Astrocyte of the hippocampus (primary cell): ENCODE results near the gene TP53AIP1.

Experiments used
- DNase-seq: peaks from one replicate; pipeline ENCODE4 v3.0.0; 2011; ENCODE audit warnings: low read depth, low spot score

The TP53AIP1 gene

GRCh38 chr11:128942817-128943427 is at the start of gene TP53AIP1:
Gene TP53AIP1, minus strand, starts transcription at chr11:128942871. Its CDS starts 5,053 bp downstream, at chr11:128937818.
- no peak for DNase-seq

GRCh38 chr11:128988242-128988970 is 45.7 kb upstream of the TP53AIP1 start:
- DNase-seq, result no peak

- DNase-seq, result no peak
Measured at GRCh38 chr11:128985880-128986279, 43.2 kb upstream of the TP53AIP1 start.

DNA sequence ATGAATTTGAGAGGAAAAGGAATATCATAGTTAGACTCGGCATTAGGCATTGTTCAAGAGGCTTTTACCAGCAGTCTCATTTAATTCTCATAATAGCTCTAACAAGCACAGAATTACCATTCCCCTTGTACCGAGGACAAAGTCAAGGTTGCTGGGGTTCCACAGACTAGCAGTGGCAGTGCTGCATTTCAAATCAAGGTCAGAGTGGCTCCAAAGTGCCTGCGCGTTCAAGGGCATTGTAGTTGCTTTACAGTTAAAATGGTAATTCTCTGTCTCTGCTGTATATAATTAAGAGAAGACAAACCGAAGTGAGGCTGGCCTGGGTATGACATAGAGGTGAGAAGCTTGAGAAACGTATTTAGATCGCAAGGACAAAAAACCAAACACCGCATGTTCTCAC is 40.4 kb upstream of the TP53AIP1 start:
- DNase-seq, result no peak

DNA sequence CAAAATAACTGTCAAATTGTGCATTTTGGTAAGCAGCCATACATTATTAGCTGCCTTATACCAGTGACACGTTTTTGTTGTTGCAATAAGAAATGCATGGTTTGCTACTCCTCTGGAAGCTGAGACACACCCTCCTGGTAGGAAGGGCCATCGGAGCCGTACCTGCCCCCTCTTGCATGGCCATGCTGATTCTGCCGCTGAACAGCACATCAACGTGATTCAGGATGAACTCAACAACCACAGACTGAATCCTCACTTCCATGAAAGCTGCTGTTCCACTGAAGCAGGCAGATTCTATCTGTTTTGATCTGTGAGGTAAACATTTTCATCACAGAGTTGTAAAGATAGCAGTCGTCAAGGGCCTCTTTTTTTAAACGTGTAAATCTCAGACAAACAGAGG is 38.6 kb upstream of the TP53AIP1 start:
- no peak for DNase-seq

DNA sequence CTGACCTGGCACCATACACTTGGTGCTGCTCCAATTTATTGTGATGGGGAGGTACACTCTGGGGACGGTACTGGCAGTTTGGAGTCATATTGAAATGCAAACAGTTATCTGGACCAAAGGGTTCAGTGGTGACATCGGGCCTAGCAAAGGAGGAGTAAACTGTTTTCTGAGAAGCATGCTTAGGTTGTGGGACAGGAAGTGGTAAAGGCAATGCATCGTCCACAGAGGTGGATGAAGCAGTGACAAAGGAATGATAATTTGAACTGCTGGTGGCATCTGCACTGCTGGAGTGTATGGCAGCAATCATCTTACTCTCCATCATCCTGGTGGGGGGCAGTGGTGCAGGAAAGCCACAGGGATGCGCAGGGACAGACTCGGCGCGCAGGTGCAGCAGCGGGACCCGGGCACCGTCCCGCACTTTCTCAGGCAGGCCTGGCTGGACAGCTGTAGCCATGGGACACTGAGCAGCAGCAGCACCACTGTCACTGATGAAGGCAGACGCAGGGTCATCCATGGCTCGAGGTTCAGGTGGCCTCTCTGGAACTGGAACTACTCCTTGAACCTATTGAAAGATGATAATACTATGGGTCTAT is 28.0 kb upstream of the TP53AIP1 start:
- DNase-seq, result no peak

- DNase-seq, result no peak
Measured at GRCh38 chr11:128968916-128969315, 26.2 kb upstream of the TP53AIP1 start.

DNA sequence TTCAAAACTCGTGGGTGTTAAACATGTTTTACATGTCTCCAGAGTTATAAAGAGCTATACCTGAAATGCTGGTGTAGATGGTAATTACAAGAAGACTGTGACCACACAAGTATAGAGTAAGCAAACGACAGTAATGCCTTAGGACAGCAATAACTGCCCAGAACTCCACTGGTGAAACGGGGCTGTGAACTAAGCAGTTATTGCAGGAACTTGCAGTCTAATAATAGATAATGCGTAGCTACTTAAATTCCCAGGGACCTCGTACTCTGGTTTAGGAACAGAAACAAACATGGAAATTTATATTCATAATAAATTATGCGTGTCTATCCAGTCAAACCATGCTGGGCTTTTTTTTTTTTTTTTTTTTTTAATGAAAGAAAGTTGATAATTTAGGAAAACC is 24.9 kb upstream of the TP53AIP1 start:
- DNase-seq, result no peak

GRCh38 chr11:128965485-128965884 is 22.8 kb upstream of the TP53AIP1 start:
- peak; percentile 29 for DNase-seq

GRCh38 chr11:128964463-128964930 is 21.8 kb upstream of the TP53AIP1 start:
- DNase-seq, result no peak

- DNase-seq, result no peak
Measured at GRCh38 chr11:128963744-128964325, 21.2 kb upstream of the TP53AIP1 start.

DNA sequence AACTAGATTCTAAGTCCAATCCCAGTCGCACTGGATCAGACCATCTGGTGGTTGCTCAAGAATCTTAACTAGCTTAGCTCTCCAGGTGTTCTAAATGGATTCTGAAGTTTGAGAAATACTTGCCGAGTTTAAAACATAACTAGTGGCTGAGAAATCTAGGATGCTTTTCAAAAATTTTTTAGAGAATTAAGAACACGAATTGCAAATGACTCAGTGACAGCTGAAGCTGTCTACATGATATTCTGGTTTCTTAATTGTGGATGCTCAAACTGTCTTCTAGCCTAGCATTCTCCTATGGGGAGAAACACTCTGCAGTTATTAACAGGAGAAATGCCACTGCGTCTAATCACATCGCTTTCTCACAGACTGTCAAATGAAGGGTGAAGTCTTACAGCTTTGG is 20.2 kb upstream of the TP53AIP1 start:
- DNase-seq, result no peak

GRCh38 chr11:128961645-128962044 is 19.0 kb upstream of the TP53AIP1 start:
- DNase-seq, result no peak

DNA sequence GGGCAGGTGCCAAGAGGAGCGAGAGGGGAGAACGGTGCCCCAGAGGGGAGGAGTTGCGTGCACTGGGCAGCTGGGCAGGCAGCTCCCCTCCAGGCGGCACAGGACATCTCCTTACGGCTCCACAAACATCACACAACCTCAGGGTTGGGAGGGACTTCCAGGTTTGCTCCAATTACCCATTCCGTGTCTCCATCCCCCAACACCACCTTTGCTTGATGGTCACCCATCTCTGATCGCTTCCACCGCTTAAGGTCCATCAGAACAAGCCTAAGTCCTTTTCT is 14.5 kb upstream of the TP53AIP1 start:
- no peak for DNase-seq

- DNase-seq, result peak; percentile 81
Measured at GRCh38 chr11:128956401-128957201, 13.9 kb upstream of the TP53AIP1 start.

DNA sequence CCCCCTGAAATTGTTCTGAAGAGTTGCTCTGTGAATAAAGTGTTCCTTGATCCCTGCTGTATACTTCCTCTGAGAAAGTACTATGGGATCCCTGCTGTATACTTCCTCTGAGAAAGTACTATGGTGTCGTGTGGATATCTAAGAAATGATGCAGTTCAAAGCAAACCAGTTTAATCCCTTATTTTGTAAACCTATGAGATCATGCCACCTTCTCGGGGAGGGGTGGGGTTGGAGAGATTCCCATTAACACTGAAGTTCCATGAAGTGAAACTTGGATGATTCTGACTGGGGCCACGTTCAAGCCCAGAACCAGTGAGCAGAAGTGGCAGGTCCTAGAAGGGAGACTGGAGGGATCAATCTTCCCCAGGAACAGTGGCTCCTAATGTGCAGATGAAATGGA is 13.0 kb upstream of the TP53AIP1 start:
- DNase-seq, result no peak

GRCh38 chr11:128953151-128953550 is 10.5 kb upstream of the TP53AIP1 start:
- no peak for DNase-seq

DNA sequence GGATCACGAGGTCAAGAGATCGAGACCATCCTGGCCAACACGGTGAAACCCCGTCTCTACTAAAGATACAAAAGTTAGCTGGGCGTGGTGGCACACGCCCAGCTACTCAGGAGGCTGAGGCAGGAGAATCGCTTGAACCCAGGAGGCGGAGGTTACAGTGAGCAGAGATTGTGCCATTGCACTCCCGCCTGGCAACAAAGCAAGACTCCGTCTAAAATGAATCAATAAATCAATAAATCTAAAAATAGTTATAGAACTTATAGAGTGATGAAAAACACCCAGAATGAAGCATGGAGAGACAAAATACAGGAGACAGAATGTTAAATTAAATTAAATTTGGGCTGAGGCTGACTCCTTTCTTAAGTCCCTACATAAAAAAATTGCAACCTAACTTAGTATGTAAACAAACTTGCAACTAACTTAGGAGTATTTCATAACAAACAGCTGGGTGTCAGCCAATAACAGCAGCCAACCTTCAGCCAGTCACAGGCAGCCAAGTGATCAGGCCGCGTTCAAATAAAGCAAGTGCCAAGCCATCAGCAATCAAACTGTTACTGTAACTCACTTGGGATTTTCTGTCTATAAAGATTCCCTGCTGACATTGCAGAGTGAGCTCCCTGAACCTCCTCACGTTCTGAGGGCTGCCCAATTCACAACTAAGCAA is 7.3 kb upstream of the TP53AIP1 start:
- DNase-seq, result no peak

DNA sequence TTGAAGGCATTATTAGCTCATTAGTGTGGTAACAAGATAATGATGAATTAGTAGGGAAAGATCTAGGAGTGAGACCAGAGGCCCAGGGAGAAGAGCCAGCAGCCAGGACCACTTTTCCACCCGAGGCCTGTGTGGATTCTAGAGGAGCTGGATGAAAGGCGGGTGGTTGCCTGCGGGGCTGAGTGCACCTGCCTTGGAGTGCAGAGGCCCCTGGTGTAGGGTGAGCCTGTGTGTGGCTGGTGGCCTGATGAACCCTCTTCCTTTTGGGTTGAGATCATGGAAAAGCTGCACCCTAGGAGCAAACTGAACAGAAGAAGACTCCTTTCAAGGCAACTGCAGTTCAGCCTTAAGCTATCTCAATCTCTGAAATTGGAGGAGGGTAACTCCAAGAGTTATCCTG is 5.9 kb upstream of the TP53AIP1 start:
- no peak for DNase-seq

- no peak for DNase-seq
Measured at GRCh38 chr11:128947773-128948172, 5.1 kb upstream of the TP53AIP1 start.

GRCh38 chr11:128946648-128947047 is 4.0 kb upstream of the TP53AIP1 start:
- DNase-seq, result no peak
